Neural crest cell (in vitro differentiated cells): Measurements from ENCODE around the gene BPNT1. TPM values are rescaled to one million over a fixed set of nuclear protein-coding genes. Genes with fewer than 3 reads are reported as not detected.
"Not testable (repeated sequence)": the region's sequence is repeated elsewhere in the genome, so short reads cannot be mapped to it uniquely, and the experiment has no call there.

Experiments
- DNase-seq: peaks from one replicate; pipeline ENCODE4 v3.0.0; 2021; ENCODE audit warnings: low read depth, mixed read lengths, low spot score
- H3K27ac Mint-ChIP-seq: one replicate; pipeline ENCODE4 v1.8.0; 2021; ENCODE audit warnings: mild to moderate bottlenecking, mixed read lengths; ENCODE audit not compliant: unreplicated experiment
- H3K27me3 Mint-ChIP-seq: 2 replicates; pipeline ENCODE4 v1.8.0; 2021; ENCODE audit warnings: low read depth, mild to moderate bottlenecking, mixed read lengths
- H3K36me3 Mint-ChIP-seq: 2 replicates; pipeline ENCODE4 v1.8.0; 2021; ENCODE audit warnings: low read depth, mild to moderate bottlenecking, mixed read lengths
- H3K4me1 Mint-ChIP-seq: 2 replicates; pipeline ENCODE4 v1.8.0; 2021; ENCODE audit warnings: mixed read lengths
- H3K4me3 Mint-ChIP-seq: one replicate; pipeline ENCODE4 v1.8.0; 2021; ENCODE audit warnings: mild to moderate bottlenecking, mixed read lengths
- H3K9me3 Mint-ChIP-seq: 2 replicates; pipeline ENCODE4 v1.8.0; 2021; ENCODE audit warnings: mixed read lengths
- CTCF ChIP-seq: fragments of 200-600 bp; sonication (generic); conservative IDR thresholded peaks from 2 replicates; pipeline ENCODE4 v1.5.0; 2021; ENCODE audit warnings: antibody characterized with exemption, mild to moderate bottlenecking
- total RNA-seq: library from RNA; stranded (reverse); gene quantifications from 2 replicates; pipeline ENCODE4 v1.2.1, GENCODE V29; 2021

Gene BPNT1
- total RNA-seq, 1 donor from 2014 or later: 20.2 TPM

- Mint-ChIP-seq H3K4me1 (peaks cover 16% of the 10 kb centered on the region), H3K4me3 (peak overlapping the region; percentile 70), H3K9me3 (no peaks in the 10 kb centered on the region), H3K36me3 (peaks cover 8% of the 10 kb centered on the region), H3K27me3 (peaks cover 4% of the 10 kb centered on the region), H3K27ac (no peak overlapping the region)
- no peak for TF ChIP-seq CTCF
- no peak for DNase-seq
Observed at GRCh38 chr1:220092694-220093093, 3.1 kb upstream of the BPNT1 start.

GRCh38 chr1:220086261-220086686 lies 3.3 kb downstream of the BPNT1 start:
- H3K27ac Mint-ChIP-seq, H3K36me3 Mint-ChIP-seq, H3K9me3 Mint-ChIP-seq, H3K27me3 Mint-ChIP-seq, DNase-seq: not testable (repeated sequence)
- Mint-ChIP-seq H3K4me3 (peak overlapping the region; percentile 49), H3K4me1 (peaks cover 11% of the 10 kb centered on the region)
- peak; percentile 34 for TF ChIP-seq CTCF

GRCh38 chr1:220084460-220084859 lies 5.1 kb downstream of the BPNT1 start:
- Mint-ChIP-seq H3K4me1 (peaks cover 6% of the 10 kb centered on the region), H3K27ac (no peak overlapping the region), H3K36me3 (peaks cover 12% of the 10 kb centered on the region), H3K4me3 (no peak overlapping the region), H3K27me3 (no peaks in the 10 kb centered on the region), H3K9me3 (peaks cover 4% of the 10 kb centered on the region)
- TF ChIP-seq CTCF: no peak
- DNase-seq: no peak

- no peaks in the 10 kb centered on the region for H3K4me1 Mint-ChIP-seq
- no peaks in the 10 kb centered on the region for H3K27me3 Mint-ChIP-seq
- no peak overlapping the region for H3K27ac Mint-ChIP-seq
- no peak for DNase-seq
- no peak overlapping the region for H3K4me3 Mint-ChIP-seq
- peaks cover 4% of the 10 kb centered on the region for H3K9me3 Mint-ChIP-seq
- TF ChIP-seq CTCF: no peak
- H3K36me3 Mint-ChIP-seq: peaks cover 13% of the 10 kb centered on the region
Observed at GRCh38 chr1:220077887-220078286, 11.7 kb downstream of the BPNT1 start.

- no peak overlapping the region for H3K4me3 Mint-ChIP-seq
- H3K36me3 Mint-ChIP-seq: peaks cover 13% of the 10 kb centered on the region
- no peaks in the 10 kb centered on the region for H3K27me3 Mint-ChIP-seq
- H3K9me3 Mint-ChIP-seq: peaks cover 4% of the 10 kb centered on the region
- no peak for TF ChIP-seq CTCF
- DNase-seq: no peak
- no peaks in the 10 kb centered on the region for H3K4me1 Mint-ChIP-seq
- no peak overlapping the region for H3K27ac Mint-ChIP-seq
Observed at GRCh38 chr1:220076861-220077762, 12.5 kb downstream of the BPNT1 start.
